NOMO-1 treated with DMSO at 0.1 percent for 48 hours (cell line): ENCODE measurements around the gene PRPS1.
"Not testable (repeated sequence)": the region's sequence is repeated elsewhere in the genome, so short reads cannot be mapped to it uniquely, and the experiment has no call there.

Source experiments
- DNase-seq: peaks from one replicate; lab custom pipeline; 2025; ENCODE audit not compliant: unreplicated experiment; lab: John Stamatoyannopoulos, UW

The PRPS1 gene

GRCh38 chrX:107674480-107675364, 46.4 kb downstream of the PRPS1 start:
- peak; percentile 51 for DNase-seq

DNA sequence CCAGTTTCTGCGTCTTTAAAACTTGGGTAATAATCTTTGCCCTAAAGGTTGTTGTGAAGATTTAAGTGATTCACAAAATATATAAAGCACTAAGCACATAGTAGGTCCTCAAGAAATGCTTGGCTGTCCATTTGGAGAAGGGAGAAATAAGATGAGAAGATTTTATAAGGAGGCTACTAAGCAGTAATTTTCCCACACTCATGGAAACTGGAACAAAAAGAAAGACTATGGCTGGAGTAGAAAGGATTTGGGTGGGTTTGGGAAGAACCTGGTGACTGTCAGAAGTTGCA, 47.0 kb downstream of the PRPS1 start:
- no peak for DNase-seq

GRCh38 chrX:107675823-107676555, 47.7 kb downstream of the PRPS1 start:
- peak; percentile 58 for DNase-seq

DNA sequence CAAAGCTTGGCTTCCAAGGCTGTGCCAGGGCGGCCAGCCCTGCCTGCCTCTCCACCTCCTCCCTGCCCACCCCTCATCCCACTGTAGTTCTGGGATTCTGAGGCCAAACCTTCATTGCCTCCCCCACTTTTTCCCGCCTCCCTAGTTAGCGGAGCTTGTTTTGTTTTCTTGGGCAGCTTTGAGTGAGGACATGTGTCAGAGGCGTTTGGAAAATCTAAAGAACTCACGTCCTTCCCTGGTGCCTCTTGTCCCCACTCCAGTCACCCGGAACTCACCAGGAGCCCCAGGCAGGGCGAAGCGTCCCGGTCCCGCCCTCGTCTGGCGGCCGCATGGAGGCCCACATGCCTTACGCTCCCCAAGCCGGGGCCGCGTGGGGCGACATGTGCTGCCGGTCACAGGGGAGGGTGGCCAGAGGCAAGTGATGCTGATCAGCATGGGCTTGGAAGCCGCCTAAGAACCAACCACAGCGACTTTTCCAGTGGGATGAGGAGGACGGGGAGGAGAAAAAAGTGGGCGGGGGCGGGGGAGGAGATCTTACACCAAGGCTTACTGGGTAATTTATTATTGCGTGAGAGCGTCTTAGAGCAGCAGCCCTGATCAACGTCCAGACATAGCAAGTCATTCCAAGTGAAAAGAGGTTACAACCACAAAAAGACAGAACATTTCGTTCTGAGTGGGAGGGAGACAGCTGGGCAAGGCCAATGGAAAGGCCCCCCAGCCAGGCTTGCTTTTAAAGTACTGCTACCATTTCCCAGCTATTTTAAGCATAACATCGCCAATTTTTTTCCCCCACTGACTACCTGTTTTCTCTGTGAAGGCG, 48.5 kb downstream of the PRPS1 start:
- DNase-seq = peak; percentile 73

DNA sequence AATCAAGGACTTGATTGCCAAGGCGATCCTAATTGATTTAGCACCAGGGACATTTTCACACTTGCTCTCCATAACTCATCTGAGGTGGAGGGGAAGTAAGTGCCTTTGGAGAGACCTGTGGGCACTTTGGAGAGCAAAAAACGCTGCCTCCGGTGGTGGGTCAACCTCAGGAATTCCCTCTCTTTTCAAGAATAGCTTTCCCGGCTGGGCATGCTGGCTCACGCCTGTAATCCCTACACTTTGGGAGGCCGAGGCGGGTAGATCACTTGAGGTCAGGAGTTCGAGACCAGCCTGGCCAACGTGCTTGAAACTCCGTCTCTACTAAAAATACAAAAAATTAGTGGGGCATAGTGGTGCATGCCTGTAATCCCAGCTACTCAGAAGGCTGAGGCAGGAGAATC, 49.2 kb downstream of the PRPS1 start:
- no peak for DNase-seq

- no peak for DNase-seq
Measured at GRCh38 chrX:107677909-107678308, 49.6 kb downstream of the PRPS1 start.

- DNase-seq = peak; percentile 43
Measured at GRCh38 chrX:107678957-107679740, 50.8 kb downstream of the PRPS1 start.

DNA sequence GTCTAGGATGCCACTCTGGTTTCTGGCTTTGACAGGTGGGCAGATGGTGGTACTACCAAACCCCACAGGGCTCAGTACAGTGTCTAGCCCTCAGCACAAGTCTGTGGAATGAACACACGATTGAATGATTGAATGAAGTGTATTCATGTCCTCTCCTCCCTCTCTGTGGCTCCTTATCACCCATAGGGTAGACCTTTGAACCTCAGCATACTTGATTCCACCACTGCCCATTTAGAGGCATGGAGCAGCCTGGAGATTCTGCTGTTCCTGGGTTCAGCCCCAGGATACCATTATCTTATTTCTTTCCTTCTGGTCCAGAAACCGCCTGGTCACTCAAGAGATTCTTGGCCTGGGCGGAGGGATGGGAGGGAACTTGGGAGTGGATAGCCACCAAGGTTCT, 53.9 kb downstream of the PRPS1 start:
- DNase-seq = no peak

GRCh38 chrX:107683124-107683895, 55.0 kb downstream of the PRPS1 start:
- no peak for DNase-seq

GRCh38 chrX:107683931-107684330, 55.6 kb downstream of the PRPS1 start:
- DNase-seq = no peak

DNA sequence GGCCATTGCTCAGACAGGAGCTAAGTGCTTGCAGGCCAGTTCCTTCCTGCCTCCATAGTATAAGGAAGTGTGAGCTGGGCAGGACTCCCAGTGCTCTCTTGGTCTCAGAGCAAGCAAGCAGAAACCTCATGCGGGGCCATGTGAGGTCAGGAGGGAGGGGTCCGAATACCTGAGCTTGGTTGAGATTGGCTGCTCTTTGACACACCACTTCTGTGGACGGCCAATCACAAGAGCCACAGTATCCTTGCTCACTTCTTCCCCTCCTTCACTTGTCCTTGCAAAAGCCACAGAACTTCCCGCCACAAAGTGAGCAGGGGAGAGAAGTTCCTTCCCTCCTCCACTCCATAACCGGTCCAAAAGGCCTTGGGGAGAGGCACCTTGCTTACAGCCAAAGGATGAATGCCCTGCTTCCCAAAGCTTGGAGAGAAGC, 56.7 kb downstream of the PRPS1 start:
- peak; percentile 84 for DNase-seq

GRCh38 chrX:107685586-107685985, 57.3 kb downstream of the PRPS1 start:
- not testable (repeated sequence) for DNase-seq

DNA sequence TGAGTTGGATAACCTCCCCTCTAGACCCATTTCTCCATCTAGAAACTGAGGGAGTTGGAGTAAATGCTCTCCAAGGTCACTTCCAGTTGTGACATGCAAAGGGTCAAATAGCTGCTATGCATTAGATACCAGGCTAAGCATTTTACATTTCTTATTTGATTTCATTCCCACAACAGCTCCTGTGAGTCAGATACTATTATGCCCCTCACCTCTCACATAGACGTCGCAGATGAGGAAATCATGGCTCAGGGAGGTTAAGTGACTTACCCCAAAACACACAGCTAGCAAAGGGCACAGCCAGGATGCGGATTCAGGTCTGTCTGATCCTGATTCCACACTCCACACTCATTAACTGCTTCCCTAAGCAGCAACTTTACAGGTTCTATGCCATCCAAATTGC, 57.7 kb downstream of the PRPS1 start:
- DNase-seq = no peak

- peak; percentile 8 for DNase-seq
Measured at GRCh38 chrX:107686792-107687191, 58.5 kb downstream of the PRPS1 start.

GRCh38 chrX:107687445-107687844, 59.1 kb downstream of the PRPS1 start:
- DNase-seq = no peak

DNA sequence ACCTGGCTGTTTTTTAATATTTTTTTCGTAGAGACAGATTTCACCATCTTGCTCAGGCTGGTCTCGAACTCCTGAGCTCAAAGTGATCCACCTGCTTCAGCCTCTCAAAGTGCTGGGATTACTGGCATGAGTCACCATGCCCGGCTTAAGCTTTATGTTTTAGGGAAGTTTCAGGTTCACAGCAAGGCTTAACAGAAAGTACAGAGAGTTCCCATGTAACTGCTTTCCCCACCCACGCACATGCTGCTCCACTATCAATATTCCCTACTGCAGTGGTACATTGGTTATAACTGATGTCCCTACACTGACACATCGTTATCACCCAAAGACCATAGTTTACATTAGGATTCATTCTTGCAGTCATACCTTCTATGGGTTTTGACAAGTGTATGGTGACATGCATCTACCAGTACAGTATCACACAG, 62.7 kb downstream of the PRPS1 start:
- no peak for DNase-seq

- DNase-seq = peak; percentile 7
Measured at GRCh38 chrX:107699616-107700015, 71.3 kb downstream of the PRPS1 start.

DNA sequence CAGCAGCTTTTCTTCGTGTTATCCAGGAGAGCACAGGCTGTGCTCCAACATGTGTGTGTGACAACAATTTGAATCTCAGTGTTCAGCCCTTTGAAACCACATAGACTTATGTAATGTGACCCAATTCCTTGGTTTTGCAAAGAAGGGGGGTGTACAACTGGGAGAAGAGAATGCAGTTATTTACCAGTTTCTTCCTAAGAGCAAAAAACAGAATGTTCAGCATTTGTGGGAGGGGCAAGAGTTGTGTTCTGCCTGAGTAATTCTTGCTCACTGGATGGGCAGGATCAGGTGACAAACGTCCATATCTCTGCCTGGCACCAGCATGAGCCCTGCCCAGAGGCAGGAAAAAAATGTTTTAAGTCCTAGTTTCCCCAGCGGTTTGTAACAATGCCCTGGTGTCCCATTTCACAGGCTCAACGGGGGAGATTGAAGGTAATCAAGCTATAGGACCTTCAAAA, 72.0 kb downstream of the PRPS1 start:
- DNase-seq = no peak
